WTC11 (cell line): Measurements from ENCODE around the gene RANBP3L. TPM values are rescaled to one million over a fixed set of nuclear protein-coding genes. Genes with fewer than 3 reads are reported as not detected.

Experiments
- ATAC-seq: fragments of 200-7000 bp; cut with Tn5 transposase; 2 replicates; pipeline ENCODE4 v1.10.0; 2021; ENCODE audit warnings: mild to moderate bottlenecking, moderate library complexity
- CTCF ChIA-PET: fragments of 300-600 bp; sonication (Branson Sonifier 250); formaldehyde crosslinking; loops from one replicate; lab custom pipeline; 2021; ENCODE audit warnings: antibody characterized with exemption; lab: Charles Lee
- POLR2A ChIA-PET: fragments of 350-600 bp; sonication (Branson Sonifier 250); formaldehyde crosslinking; loops from one replicate; lab custom pipeline; 2021; ENCODE audit warnings: antibody characterized with exemption; lab: Charles Lee
- DNase-seq: peaks from one replicate; pipeline ENCODE4 v3.0.0; 2021; ENCODE audit warnings: low spot score
- H3K27ac Mint-ChIP-seq: 2 replicates; pipeline ENCODE4 v1.8.0; 2021; ENCODE audit warnings: mixed read lengths
- H3K27me3 Mint-ChIP-seq: 2 replicates; pipeline ENCODE4 v1.8.0; 2021; ENCODE audit warnings: low read depth, mild to moderate bottlenecking, moderate library complexity, mixed read lengths
- H3K36me3 Mint-ChIP-seq: 2 replicates; pipeline ENCODE4 v1.8.0; 2021; ENCODE audit warnings: mixed read lengths
- H3K4me1 Mint-ChIP-seq: 2 replicates; pipeline ENCODE4 v1.8.0; 2022; ENCODE audit warnings: mixed read lengths
- H3K4me3 Mint-ChIP-seq: 2 replicates; pipeline ENCODE4 v1.8.0; 2021; ENCODE audit warnings: mild to moderate bottlenecking, moderate library complexity, mixed read lengths
- H3K9me3 Mint-ChIP-seq: 2 replicates; pipeline ENCODE4 v1.8.0; 2021; ENCODE audit warnings: mixed read lengths
- CREM ChIP-seq: sonication (generic); formaldehyde crosslinking; IDR thresholded peaks from 2 replicates; pipeline ENCODE4 v1.8.1; 2022; ENCODE audit warnings: mild to moderate bottlenecking, missing genetic modification reagents, moderate library complexity
- E2F5 ChIP-seq: sonication (generic); formaldehyde crosslinking; IDR thresholded peaks from 2 replicates; pipeline ENCODE4 v1.8.1; 2022; ENCODE audit warnings: mild to moderate bottlenecking, moderate library complexity, missing genetic modification reagents
- ELF4 ChIP-seq: sonication (generic); formaldehyde crosslinking; IDR thresholded peaks from 2 replicates; pipeline ENCODE4 v1.8.1; 2022; ENCODE audit warnings: low read depth, mild to moderate bottlenecking, moderate library complexity, missing genetic modification reagents
- FOXK1 ChIP-seq: sonication (generic); formaldehyde crosslinking; IDR thresholded peaks from 2 replicates; pipeline ENCODE4 v1.8.0; 2022; ENCODE audit warnings: mild to moderate bottlenecking, moderate library complexity, missing genetic modification reagents
- HMGA2 ChIP-seq: fragments of 250-450 bp; sonication (Bioruptor Pico); IDR thresholded peaks from 2 replicates; pipeline ENCODE4 v1.4.0; 2021; ENCODE audit warnings: mild to moderate bottlenecking, moderate library complexity
- IRF2 ChIP-seq: sonication (generic); formaldehyde crosslinking; IDR thresholded peaks from 2 replicates; pipeline ENCODE4 v1.8.0; 2022; ENCODE audit warnings: low read depth, missing genetic modification reagents, borderline replicate concordance
- JAZF1 ChIP-seq: fragments of 250-450 bp; sonication (Bioruptor Pico); IDR thresholded peaks from 2 replicates; pipeline ENCODE4 v1.9.0; 2021; ENCODE audit warnings: moderate library complexity, mild to moderate bottlenecking, inconsistent platforms
- KAT7 ChIP-seq: sonication (generic); formaldehyde crosslinking; IDR thresholded peaks from 2 replicates; pipeline ENCODE4 v1.8.1; 2023; ENCODE audit warnings: missing genetic modification reagents, mild to moderate bottlenecking, borderline replicate concordance
- MAX ChIP-seq: sonication (generic); formaldehyde crosslinking; IDR thresholded peaks from 2 replicates; pipeline ENCODE4 v1.8.0; 2022; ENCODE audit warnings: mild to moderate bottlenecking, missing genetic modification reagents
- NFATC4 ChIP-seq: fragments of 250-450 bp; sonication (Bioruptor Pico); IDR thresholded peaks from 2 replicates; pipeline ENCODE4 v1.9.0; 2021; ENCODE audit warnings: mild to moderate bottlenecking
- OVOL2 ChIP-seq: fragments of 250-450 bp; sonication (Bioruptor Pico); IDR thresholded peaks from 2 replicates; pipeline ENCODE4 v1.9.0; 2021; ENCODE audit warnings: mild to moderate bottlenecking, borderline replicate concordance
- SOX15 ChIP-seq: fragments of 250-450 bp; sonication (Bioruptor Pico); IDR thresholded peaks from 2 replicates; pipeline ENCODE4 v1.9.0; 2021; ENCODE audit warnings: mild to moderate bottlenecking
- STAT6 ChIP-seq: sonication (generic); formaldehyde crosslinking; conservative IDR thresholded peaks from 2 replicates; pipeline ENCODE4 v1.8.1; 2023; ENCODE audit warnings: mild to moderate bottlenecking, low read depth, missing genetic modification reagents, moderate library complexity
- TCF7 ChIP-seq: sonication (generic); formaldehyde crosslinking; IDR thresholded peaks from 2 replicates; pipeline ENCODE4 v1.8.0; 2022; ENCODE audit warnings: mild to moderate bottlenecking, low read depth, missing genetic modification reagents, moderate library complexity
- USF2 ChIP-seq: sonication (generic); formaldehyde crosslinking; IDR thresholded peaks from 2 replicates; pipeline ENCODE4 v1.8.1; 2023; ENCODE audit warnings: mild to moderate bottlenecking, missing genetic modification reagents, moderate library complexity
- ZNF425 ChIP-seq: fragments of 250-450 bp; sonication (Bioruptor Pico); conservative IDR thresholded peaks from 2 replicates; pipeline ENCODE4 v1.9.0; 2021; ENCODE audit warnings: mild to moderate bottlenecking
- ZNF532 ChIP-seq: fragments of 250-450 bp; sonication (Bioruptor Pico); IDR thresholded peaks from 2 replicates; pipeline ENCODE4 v1.9.0; 2021; ENCODE audit warnings: mild to moderate bottlenecking, borderline replicate concordance
- total RNA-seq: library from RNA; stranded (reverse); gene quantifications from 3 replicates; pipeline ENCODE4 v1.2.3, GENCODE V29; 2021

RANBP3L gene
- total RNA-seq, 1 experiment from 2014 or later = not detected

- no peak for TF ChIP-seq HMGA2 (CRISPR knock-in tag)
- TF ChIP-seq JAZF1 (CRISPR knock-in tag) = no peak
- no peak for TF ChIP-seq KAT7 (CRISPR knock-in tag)
- TF ChIP-seq MAX (CRISPR knock-in tag) = no peak
These were observed 74.7 kb downstream of the RANBP3L start (continued) for GRCh38 chr5:36227046-36227445.

- Mint-ChIP-seq H3K4me3 (no peak overlapping the region), H3K9me3 (no peaks in the 10 kb centered on the region), H3K27me3 (no peaks in the 10 kb centered on the region), H3K36me3 (no peaks in the 10 kb centered on the region), H3K27ac (no peak overlapping the region), H3K4me1 (no peaks in the 10 kb centered on the region)
- ATAC-seq (no peak), DNase-seq (no peak)
- TF ChIP-seq TCF7 (no peak), ELF4 (CRISPR knock-in tag) (no peak), USF2 (CRISPR knock-in tag) (no peak), NFATC4 (CRISPR knock-in tag) (no peak), E2F5 (CRISPR knock-in tag) (no peak), FOXK1 (CRISPR knock-in tag) (no peak), ZNF532 (CRISPR knock-in tag) (no peak), SOX15 (CRISPR knock-in tag) (no peak), OVOL2 (CRISPR knock-in tag) (no peak), STAT6 (CRISPR knock-in tag) (no peak), CREM (no peak), IRF2 (no peak), ZNF425 (CRISPR knock-in tag) (no peak)
- ChIA-PET CTCF (no interaction called here), POLR2A (no interaction called here)
These were observed 79.1 kb downstream of the RANBP3L start for GRCh38 chr5:36222620-36223019.
